Inflammatory macrophage treated with lipopolysaccharide for 4 hours (primary cell): ENCODE results near the gene CHRNB2.

Source experiments
- DNase-seq: peaks from one replicate; pipeline ENCODE4 v3.0.0-alpha.2; 2020

Gene CHRNB2

GRCh38 chr1:154614901-154615300 is 47.3 kb downstream of the CHRNB2 start:
- no peak for DNase-seq

GRCh38 chr1:154615411-154615810 is 47.8 kb downstream of the CHRNB2 start:
- no peak for DNase-seq

GRCh38 chr1:154616659-154617345 is 49.2 kb downstream of the CHRNB2 start:
- DNase-seq = no peak

- DNase-seq = no peak
Measured at GRCh38 chr1:154619181-154619948, 51.8 kb downstream of the CHRNB2 start.

GRCh38 chr1:154620751-154621150 is 53.2 kb downstream of the CHRNB2 start:
- peak; percentile 42 for DNase-seq

GRCh38 chr1:154621875-154622274 is 54.3 kb downstream of the CHRNB2 start:
- DNase-seq = no peak

GRCh38 chr1:154622503-154623039 is 55.0 kb downstream of the CHRNB2 start:
- no peak for DNase-seq

GRCh38 chr1:154623358-154623757 is 55.8 kb downstream of the CHRNB2 start:
- peak; percentile 78 for DNase-seq

- DNase-seq = no peak
Measured at GRCh38 chr1:154624746-154625643, 57.4 kb downstream of the CHRNB2 start.

GRCh38 chr1:154626456-154627256 is 59.1 kb downstream of the CHRNB2 start:
- no peak for DNase-seq

GRCh38 chr1:154627257-154628120 is 59.9 kb downstream of the CHRNB2 start:
- DNase-seq = peak; percentile 86

GRCh38 chr1:154628121-154628405 is 60.5 kb downstream of the CHRNB2 start:
- DNase-seq = no peak

- DNase-seq = peak; percentile 29
Measured at GRCh38 chr1:154629061-154629674, 61.6 kb downstream of the CHRNB2 start.
